ENCODE results near the gene MDFIC.

Gene MDFIC

GRCh38 chr7:114953724-114954123, 31.8 kb downstream of the MDFIC start:
- no peak for DNase-seq (ENCODE audit: low read depth)

GRCh38 chr7:114956702-114957101, 34.8 kb downstream of the MDFIC start:
- no peak for DNase-seq (ENCODE audit: low read depth)

- DNase-seq (ENCODE audit: low read depth) = no peak
Observed at GRCh38 chr7:114957444-114957843, 35.5 kb downstream of the MDFIC start.

GRCh38 chr7:114959931-114960330, 38.0 kb downstream of the MDFIC start:
- no peak for DNase-seq (ENCODE audit: low read depth)

- DNase-seq (ENCODE audit: low read depth) = no peak
Observed at GRCh38 chr7:114962441-114962840, 40.5 kb downstream of the MDFIC start.

GRCh38 chr7:114966156-114966555, 44.3 kb downstream of the MDFIC start:
- DNase-seq (ENCODE audit: low read depth) = no peak

GRCh38 chr7:114969096-114969495, 47.2 kb downstream of the MDFIC start:
- no peak for DNase-seq (ENCODE audit: low read depth)

GRCh38 chr7:114970308-114970707, 48.4 kb downstream of the MDFIC start:
- no peak for DNase-seq (ENCODE audit: low read depth)

- DNase-seq (ENCODE audit: low read depth) = no peak
Observed at GRCh38 chr7:114970732-114971131, 48.8 kb downstream of the MDFIC start.

- DNase-seq (ENCODE audit: low read depth) = no peak
Observed at GRCh38 chr7:114972567-114972966, 50.7 kb downstream of the MDFIC start.

GRCh38 chr7:114973147-114973546, 51.3 kb downstream of the MDFIC start:
- no peak for DNase-seq (ENCODE audit: low read depth)

GRCh38 chr7:114975401-114975800, 53.5 kb downstream of the MDFIC start:
- DNase-seq (ENCODE audit: low read depth) = no peak

- DNase-seq (ENCODE audit: low read depth) = no peak
Observed at GRCh38 chr7:114976666-114977065, 54.8 kb downstream of the MDFIC start.

GRCh38 chr7:114977277-114977676, 55.4 kb downstream of the MDFIC start:
- DNase-seq (ENCODE audit: low read depth) = no peak

- no peak for DNase-seq (ENCODE audit: low read depth)
Observed at GRCh38 chr7:114979388-114979787, 57.5 kb downstream of the MDFIC start.

GRCh38 chr7:114979803-114980507, 58.1 kb downstream of the MDFIC start:
- no peak for DNase-seq (ENCODE audit: low read depth)

GRCh38 chr7:114981323-114981722, 59.4 kb downstream of the MDFIC start:
- DNase-seq (ENCODE audit: low read depth) = no peak

- no peak for DNase-seq (ENCODE audit: low read depth)
Observed at GRCh38 chr7:114985116-114985715, 63.3 kb downstream of the MDFIC start.

- DNase-seq (ENCODE audit: low read depth) = no peak
Observed at GRCh38 chr7:114986190-114987180, 64.6 kb downstream of the MDFIC start.

- DNase-seq (ENCODE audit: low read depth) = no peak
Observed at GRCh38 chr7:114988026-114988425, 66.1 kb downstream of the MDFIC start.

GRCh38 chr7:114988755-114989375, 67.0 kb downstream of the MDFIC start:
- DNase-seq (ENCODE audit: low read depth) = no peak

- DNase-seq (ENCODE audit: low read depth) = no peak
Observed at GRCh38 chr7:114989531-114989930, 67.6 kb downstream of the MDFIC start.

Measured in activated T-helper 1 cell treated with Interleukin-2 at 50 U/mL for 16 hours (primary cell).